K562 (cell line): ENCODE results near the gene MAGI2. TPM values are rescaled to one million over a fixed set of nuclear protein-coding genes. Genes with fewer than 3 reads are reported as not detected.

Experiments
- ATAC-seq: fragments of 200-7000 bp; cut with Tn5 transposase; 3 replicates; pipeline ENCODE4 v1.9.1; 2020; ENCODE audit warnings: moderate library complexity
- BruUV-seq: library from RNA; stranded (reverse); fragments of 400-500 nt; replicated peaks from 2 replicates; lab custom pipeline; 2021; lab: Mats Ljungman, UMichigan
- CTCF ChIA-PET: fragments of 300-600 bp; formaldehyde crosslinking; extraction: SDS; loops from one replicate; lab custom pipeline; 2021; ENCODE audit warnings: low intra/inter-chr PET ratio; lab: Yijun Ruan, JAX
- POLR2A ChIA-PET: fragments of 300-600, 350-650 bp; sonication (Branson Sonifier 250); formaldehyde crosslinking; extraction: SDS; loops from one replicate; lab custom pipeline; 2021; ENCODE audit warnings: antibody characterized with exemption, inconsistent platforms; lab: Yijun Ruan, JAX
- DNase-seq, 4 experiments: peaks; one replicate each; pipeline versions ENCODE4 v3.0.0 to v3.0.0-alpha.2; 2011 to 2018; ENCODE audit warnings: low spot score in 3 of 4, mixed read lengths in 3 of 4; ENCODE audit errors: extremely low read depth in 1 of 4
- FAIRE-seq: peaks from 2 replicates; lab custom pipeline; 2011; peaks lifted over from hg19 to GRCh38; lab: Jason Lieb, UNC
- H2AFZ ChIP-seq: 2 replicates; pipeline ENCODE4 v1.6.0; 2011; ENCODE audit warnings: low read depth, low read length, control low read depth, inconsistent platforms
- H3K27ac ChIP-seq: fragments of 200-600 bp; 3 replicates; pipeline ENCODE4 v1.8.0; 2011; ENCODE audit warnings: low read depth, mild to moderate bottlenecking, control low read depth, inconsistent platforms, low read length, moderate library complexity, mixed read lengths; ENCODE audit errors: extremely low read depth
- H3K27me3 ChIP-seq, 2 experiments: fragments of 300-600 bp in 1 of 2; 2 replicates in 1 of 2; 3 replicates in 1 of 2; pipeline versions ENCODE4 v1.6.0 to v1.8.0; 2011; ENCODE audit warnings: inconsistent platforms in 2 of 2, low read length in 2 of 2, mild to moderate bottlenecking in 1 of 2, mixed read lengths in 1 of 2, moderate library complexity in 1 of 2; ENCODE audit not compliant: control insufficient read depth in 2 of 2, insufficient read depth in 2 of 2
- H3K36me3 ChIP-seq: fragments of 300-600 bp; 3 replicates; pipeline ENCODE4 v1.8.0; 2011; ENCODE audit warnings: mild to moderate bottlenecking, low read length, inconsistent platforms; ENCODE audit not compliant: control insufficient read depth, insufficient read depth
- H3K4me1 ChIP-seq, 2 experiments: fragments of 200-600 bp in 1 of 2; replicated peaks in 1 of 2; 2 replicates in 1 of 2; 3 replicates in 1 of 2; pipeline versions ENCODE4 v1.5.1 to v1.8.0; 2011; ENCODE audit warnings: inconsistent platforms in 2 of 2, low read length in 2 of 2, mild to moderate bottlenecking in 1 of 2, mixed read lengths in 1 of 2, moderate library complexity in 1 of 2; ENCODE audit not compliant: control insufficient read depth in 2 of 2, insufficient read depth in 2 of 2
- H3K4me2 ChIP-seq: 2 replicates; pipeline ENCODE4 v1.6.1; 2011; ENCODE audit warnings: low read length, control low read depth, inconsistent platforms, mixed read lengths; ENCODE audit not compliant: insufficient read depth
- H3K4me3 ChIP-seq: fragments of 200-600 bp; sonication (generic), shearing (Covaris generic); 2 replicates; pipeline ENCODE4 v1.5.1; 2016; ENCODE audit warnings: control low read depth, inconsistent platforms
- H3K79me2 ChIP-seq: fragments of 200-600 bp; 3 replicates; pipeline ENCODE4 v1.8.0; 2011; ENCODE audit warnings: low read length, inconsistent platforms; ENCODE audit not compliant: control insufficient read depth, insufficient read depth
- H3K9ac ChIP-seq, 2 experiments: 2 replicates each; pipeline versions ENCODE4 v1.6.0 to v1.6.1; 2011; ENCODE audit warnings: low read depth in 2 of 2, low read length in 2 of 2, control low read depth in 1 of 2, inconsistent platforms in 1 of 2, mild to moderate bottlenecking in 1 of 2, mixed read lengths in 1 of 2; ENCODE audit not compliant: insufficient read depth in 1 of 2
- H3K9me1 ChIP-seq: one replicate; pipeline ENCODE4 v1.6.0; 2011; ENCODE audit warnings: inconsistent platforms, mild to moderate bottlenecking, low read length, moderate library complexity; ENCODE audit not compliant: control insufficient read depth, insufficient read depth
- H3K9me3 ChIP-seq: replicated peaks from 2 replicates; pipeline ENCODE4 v1.5.1; 2011; ENCODE audit warnings: low read depth, low read length, inconsistent platforms; ENCODE audit not compliant: control insufficient read depth, insufficient read depth
- H4K20me1 ChIP-seq: replicated peaks from 2 replicates; pipeline ENCODE4 v1.6.1; 2011; ENCODE audit warnings: low read length, inconsistent platforms, mixed read lengths; ENCODE audit not compliant: control insufficient read depth, insufficient read depth
- ASH1L ChIP-seq: fragments of 450-650 bp; IDR thresholded peaks from 2 replicates; pipeline ENCODE4 v1.6.1; 2018; ENCODE audit warnings: borderline replicate concordance, mild to moderate bottlenecking, low read depth; ENCODE audit not compliant: partially characterized antibody
- ETV6 ChIP-seq, 3 experiments: fragments of 150-350 bp in 1 of 3; sonication (generic) in 1 of 3; formaldehyde crosslinking in 1 of 3; IDR thresholded peaks; 2 replicates each; pipeline versions ENCODE4 v1.6.1 to v1.8.0; 2014 to 2022; ENCODE audit warnings: borderline replicate concordance in 2 of 3, low read depth in 2 of 3, antibody characterized with exemption in 1 of 3, low read length in 1 of 3, mild to moderate bottlenecking in 1 of 3, missing genetic modification reagents in 1 of 3
- GABPB1 ChIP-seq: sonication (generic); formaldehyde crosslinking; IDR thresholded peaks from 2 replicates; pipeline ENCODE4 v1.8.0; 2022; ENCODE audit warnings: mild to moderate bottlenecking, missing genetic modification reagents
- NCOA2 ChIP-seq, 2 experiments: fragments of 450-650 bp; IDR thresholded peaks; 2 replicates each; pipeline ENCODE4 v1.6.1; 2018; ENCODE audit warnings: mild to moderate bottlenecking in 2 of 2, moderate library complexity in 1 of 2; ENCODE audit not compliant: partially characterized antibody in 2 of 2
- ZNF12 ChIP-seq: sonication (generic); formaldehyde crosslinking; IDR thresholded peaks from 2 replicates; pipeline ENCODE4 v1.4.0; 2020; ENCODE audit warnings: mild to moderate bottlenecking, missing genetic modification reagents
- ZNF316 ChIP-seq: fragments of 450-650 bp; IDR thresholded peaks from 2 replicates; pipeline ENCODE4 v1.6.1; 2016
- ZNF830 ChIP-seq: fragments of 250-450 bp; sonication (Bioruptor Pico); IDR thresholded peaks from 2 replicates; pipeline ENCODE4 v1.5.0; 2021; ENCODE audit warnings: mild to moderate bottlenecking
- WGBS: fragments of 100-300 bp; shearing (Covaris generic); methylation state at CpG from one replicate; pipeline ENCODE4 v1.1.6; 2016; ENCODE audit warnings: low coverage, mixed read lengths; ENCODE audit not compliant: insufficient coverage; ENCODE audit errors: missing lambda C conversion rate; 5-methylcytosine and 5-hydroxymethylcytosine counted together
- in situ Hi-C: fragments of 300-500 bp; cut with MboI; formaldehyde crosslinking; loops from 4 replicates; pipeline ENCODE4 v1.15.0; 2018; ENCODE audit warnings: inconsistent platforms, mixed read lengths
- intact Hi-C: fragments of 100-400 bp; cut with micrococcal nuclease; formaldehyde crosslinking; loops from 2 replicates; pipeline ENCODE4 v1.14.2; 2022
- polyA plus RNA-seq, 8 experiments: library from polyadenylated mRNA; depleted of rRNA in 4 of 8; stranded (reverse) in 5 of 8; unstranded in 3 of 8; fragments of >200 nt; fragmentation: Nextera tagmentation in 2 of 8; fragmentation: Illumina TruSeq in 1 of 8; extraction: Ambion mirVana in 2 of 8; extraction: Trizol in 1 of 8; gene quantifications; 2 replicates each; pipeline versions ENCODE4 v1.2.1 to v1.2.3, GENCODE V29; 2011 to 2014; ENCODE audit warnings: inconsistent platforms in 1 of 8, missing spikeins in 1 of 8
- total RNA-seq, 7 experiments: library from RNA; depleted of rRNA in 6 of 7; stranded (reverse); fragments of >200 nt in 6 of 7; fragmentation: Illumina TruSeq in 2 of 7; extraction: Trizol in 2 of 7; gene quantifications; 2 replicates each; pipeline versions ENCODE4 v1.2.1 to v1.2.3, GENCODE V29; 2011 to 2021; ENCODE audit warnings: low replicate concordance in 1 of 7
- TF ChIP-seq, protein P1 (sequence below): fragments of 250-450 bp; sonication (Bioruptor Pico); IDR thresholded peaks from 2 replicates; pipeline ENCODE4 v1.5.1; 2021; ENCODE audit warnings: mild to moderate bottlenecking
- TF ChIP-seq, protein P2 (sequence below): sonication (generic); formaldehyde crosslinking; IDR thresholded peaks from 2 replicates; pipeline ENCODE4 v1.8.1; 2023; ENCODE audit warnings: mild to moderate bottlenecking, missing genetic modification reagents, moderate library complexity
- TF ChIP-seq, protein P3 (sequence below): sonication (generic); formaldehyde crosslinking; IDR thresholded peaks from 2 replicates; pipeline ENCODE4 v1.9.0; 2022; ENCODE audit warnings: mild to moderate bottlenecking, missing genetic modification reagents

MAGI2 gene
- total and polyA plus RNA-seq, 9 of the 15 experiments (the other 6 are each of a cell fraction or from before 2014, with no cell fraction given), result 0.27 to 1.4 (median 0.70) TPM

DNA sequence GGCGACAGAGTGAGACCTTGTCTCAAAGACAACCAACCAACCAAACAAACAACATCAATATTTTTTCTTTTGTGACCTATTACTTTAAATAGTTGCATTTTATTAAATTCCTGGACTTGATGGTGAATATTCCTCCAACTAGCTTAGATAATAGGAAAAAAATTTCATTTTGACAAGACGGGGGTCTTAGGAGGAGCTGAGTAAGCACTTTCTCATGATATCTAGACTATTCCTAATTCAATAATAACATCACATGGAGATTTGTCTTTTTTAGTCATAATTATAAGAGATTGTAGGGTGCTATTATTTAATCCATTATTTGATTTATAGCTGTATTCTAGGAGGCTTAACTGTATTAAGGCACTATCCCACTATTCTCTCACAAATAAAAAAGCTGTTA, 952.4 kb downstream of the MAGI2 start:
- no peak for TF ChIP-seq NCOA2 (IDR thresholded peaks at IDR 0.05; ENCODE audit: partially characterized antibody in 2 of 2)
- TF ChIP-seq, protein P1, sequence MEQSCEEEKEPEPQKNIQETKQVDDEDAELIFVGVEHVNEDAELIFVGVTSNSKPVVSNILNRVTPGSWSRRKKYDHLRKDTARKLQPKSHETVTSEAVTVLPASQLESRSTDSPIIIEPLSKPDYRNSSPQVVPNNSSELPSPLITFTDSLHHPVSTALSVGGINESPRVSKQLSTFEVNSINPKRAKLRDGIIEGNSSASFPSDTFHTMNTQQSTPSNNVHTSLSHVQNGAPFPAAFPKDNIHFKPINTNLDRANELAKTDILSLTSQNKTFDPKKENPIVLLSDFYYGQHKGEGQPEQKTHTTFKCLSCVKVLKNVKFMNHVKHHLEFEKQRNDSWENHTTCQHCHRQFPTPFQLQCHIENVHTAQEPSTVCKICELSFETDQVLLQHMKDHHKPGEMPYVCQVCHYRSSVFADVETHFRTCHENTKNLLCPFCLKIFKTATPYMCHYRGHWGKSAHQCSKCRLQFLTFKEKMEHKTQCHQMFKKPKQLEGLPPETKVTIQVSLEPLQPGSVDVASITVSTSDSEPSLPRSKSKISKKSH (CRISPR knock-in tag), result no peak
- TF ChIP-seq ZNF316, result peak; percentile 17; the same call in 1 of the 2 replicates
- H3K4me1 ChIP-seq, result no peaks in the 10 kb centered on the region
- H3K9ac ChIP-seq, result no peak overlapping the region
- WGBS, result 0% methylated on average over 2 of the region's 2 CpGs
- H3K4me2 ChIP-seq, result no peak overlapping the region
- FAIRE-seq (no peak), DNase-seq (no peak), ATAC-seq (no peak)
- ChIA-PET POLR2A (interaction anchor here (0.5 kb wide), 1 partner anchor 46 kb away, joined by 3 read pairs; no protein-coding TSS in a partner anchor), CTCF (no interaction called here)
- no peak overlapping the region for H3K27ac ChIP-seq
- no peaks in the 10 kb centered on the region for H3K36me3 ChIP-seq
- H2AFZ ChIP-seq, result no peak overlapping the region
- H3K4me3 ChIP-seq, result no peak overlapping the region
- H3K79me2 ChIP-seq, result no peaks in the 10 kb centered on the region
- no TSS peak for BruUV-seq
- intact Hi-C loops, result no loop called here
- no peaks in the 10 kb centered on the region for H3K27me3 ChIP-seq
- H3K9me3 ChIP-seq, result no peaks in the 10 kb centered on the region
- in situ Hi-C loops, result no loop called here
- H3K9me1 ChIP-seq, result no peaks in the 10 kb centered on the region
- H4K20me1 ChIP-seq, result no peaks in the 10 kb centered on the region

DNA sequence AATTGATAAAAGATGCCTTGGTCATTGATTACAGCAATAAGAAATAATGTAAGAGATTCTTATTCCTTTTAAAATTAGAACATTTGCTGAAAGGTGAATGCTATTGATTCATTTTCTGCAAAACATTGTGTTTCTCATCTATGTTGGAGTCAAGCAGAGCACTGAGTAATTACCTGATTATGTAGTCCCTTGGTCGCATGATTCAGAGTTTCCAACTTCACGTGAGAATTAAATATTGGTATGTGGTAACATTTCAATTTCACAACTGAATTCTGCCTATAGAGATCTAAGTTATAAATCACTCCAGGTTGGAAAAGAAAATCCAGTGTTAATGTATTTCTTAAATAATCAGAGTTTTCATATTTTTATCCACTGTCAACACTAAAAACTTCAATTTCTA, 953.5 kb downstream of the MAGI2 start:
- H4K20me1 ChIP-seq, result no peaks in the 10 kb centered on the region
- H3K27me3 ChIP-seq, result no peaks in the 10 kb centered on the region
- no peak overlapping the region for H3K9ac ChIP-seq
- H3K36me3 ChIP-seq, result no peaks in the 10 kb centered on the region
- FAIRE-seq (no peak), DNase-seq (no peak), ATAC-seq (no peak)
- BruUV-seq, result no TSS peak
- no peak overlapping the region for H2AFZ ChIP-seq
- no peaks in the 10 kb centered on the region for H3K9me3 ChIP-seq
- ChIA-PET POLR2A (no interaction called here), CTCF (no interaction called here)
- no peaks in the 10 kb centered on the region for H3K79me2 ChIP-seq
- no peaks in the 10 kb centered on the region for H3K4me1 ChIP-seq
- intact Hi-C loops (no loop called here), in situ Hi-C loops (no loop called here)
- 0% methylated on average over 2 of the region's 2 CpGs for WGBS
- no peak overlapping the region for H3K4me2 ChIP-seq
- H3K4me3 ChIP-seq, result no peak overlapping the region
- no peak overlapping the region for H3K27ac ChIP-seq
- no peaks in the 10 kb centered on the region for H3K9me1 ChIP-seq
- TF ChIP-seq ZNF830 (CRISPR knock-in tag) (no peak), ZNF12 (no peak), ASH1L (no peak), GABPB1 (no peak), ETV6 (IDR thresholded peaks at IDR 0.05; ENCODE audit: borderline replicate concordance in 1 of 2, low read depth in 2 of 2, low read length in 1 of 2) (no peak), ETV6 (CRISPR knock-in tag; IDR thresholded peaks at IDR 0.05; ENCODE audit: borderline replicate concordance) (no peak)
- TF ChIP-seq, protein P2, sequence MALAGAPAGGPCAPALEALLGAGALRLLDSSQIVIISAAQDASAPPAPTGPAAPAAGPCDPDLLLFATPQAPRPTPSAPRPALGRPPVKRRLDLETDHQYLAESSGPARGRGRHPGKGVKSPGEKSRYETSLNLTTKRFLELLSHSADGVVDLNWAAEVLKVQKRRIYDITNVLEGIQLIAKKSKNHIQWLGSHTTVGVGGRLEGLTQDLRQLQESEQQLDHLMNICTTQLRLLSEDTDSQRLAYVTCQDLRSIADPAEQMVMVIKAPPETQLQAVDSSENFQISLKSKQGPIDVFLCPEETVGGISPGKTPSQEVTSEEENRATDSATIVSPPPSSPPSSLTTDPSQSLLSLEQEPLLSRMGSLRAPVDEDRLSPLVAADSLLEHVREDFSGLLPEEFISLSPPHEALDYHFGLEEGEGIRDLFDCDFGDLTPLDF, result no peak
- TF ChIP-seq, protein P3, sequence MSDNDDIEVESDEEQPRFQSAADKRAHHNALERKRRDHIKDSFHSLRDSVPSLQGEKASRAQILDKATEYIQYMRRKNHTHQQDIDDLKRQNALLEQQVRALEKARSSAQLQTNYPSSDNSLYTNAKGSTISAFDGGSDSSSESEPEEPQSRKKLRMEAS (CRISPR knock-in tag), result no peak
